ENCODE measurements around the gene PPP1R9A.

PPP1R9A gene

GRCh38 chr7:94907026-94907810 is at the start of gene PPP1R9A:
TSS of gene PPP1R9A (plus strand) at chr7:94907594. CDS start at chr7:94910114, 2,520 bp downstream.
- DNase-seq (ENCODE audit: low spot score): peak; percentile 53

- DNase-seq (ENCODE audit: low spot score): no peak
Observed at GRCh38 chr7:94871132-94871531, 36.3 kb upstream of the PPP1R9A start.

GRCh38 chr7:94873239-94873638 is 34.2 kb upstream of the PPP1R9A start:
- no peak for DNase-seq (ENCODE audit: low spot score)

- DNase-seq (ENCODE audit: low spot score): no peak
Observed at GRCh38 chr7:94874036-94874785, 33.2 kb upstream of the PPP1R9A start.

- no peak for DNase-seq (ENCODE audit: low spot score)
Observed at GRCh38 chr7:94875201-94875600, 32.2 kb upstream of the PPP1R9A start.

GRCh38 chr7:94877731-94878670 is 29.4 kb upstream of the PPP1R9A start:
- DNase-seq (ENCODE audit: low spot score): no peak

- DNase-seq (ENCODE audit: low spot score): no peak
Observed at GRCh38 chr7:94882891-94883290, 24.5 kb upstream of the PPP1R9A start.

- DNase-seq (ENCODE audit: low spot score): no peak
Observed at GRCh38 chr7:94883616-94884015, 23.8 kb upstream of the PPP1R9A start.

GRCh38 chr7:94888551-94888950 is 18.8 kb upstream of the PPP1R9A start:
- DNase-seq (ENCODE audit: low spot score): peak; percentile 22

- DNase-seq (ENCODE audit: low spot score): no peak
Observed at GRCh38 chr7:94888995-94889523, 18.3 kb upstream of the PPP1R9A start.

GRCh38 chr7:94890216-94890615 is 17.2 kb upstream of the PPP1R9A start:
- no peak for DNase-seq (ENCODE audit: low spot score)

GRCh38 chr7:94893661-94894060 is 13.7 kb upstream of the PPP1R9A start:
- no peak for DNase-seq (ENCODE audit: low spot score)

GRCh38 chr7:94897541-94897940 is 9.9 kb upstream of the PPP1R9A start:
- no peak for DNase-seq (ENCODE audit: low spot score)

- DNase-seq (ENCODE audit: low spot score): no peak
Observed at GRCh38 chr7:94898340-94898739, 9.1 kb upstream of the PPP1R9A start.

GRCh38 chr7:94901981-94902380 is 5.4 kb upstream of the PPP1R9A start:
- DNase-seq (ENCODE audit: low spot score): no peak

GRCh38 chr7:94903971-94904370 is 3.4 kb upstream of the PPP1R9A start:
- no peak for DNase-seq (ENCODE audit: low spot score)

- no peak for DNase-seq (ENCODE audit: low spot score)
Observed at GRCh38 chr7:94904982-94905381, 2.4 kb upstream of the PPP1R9A start.

- no peak for DNase-seq (ENCODE audit: low spot score)
Observed at GRCh38 chr7:94906065-94906851, 1.1 kb upstream of the PPP1R9A start.

GRCh38 chr7:94907811-94908322 is 473 bp downstream of the PPP1R9A start:
- DNase-seq (ENCODE audit: low spot score): no peak

- peak; percentile 69 for DNase-seq (ENCODE audit: low spot score)
Observed at GRCh38 chr7:94908323-94909178, 1.2 kb downstream of the PPP1R9A start.
